ENCODE data around the gene DRG1.

DNA sequence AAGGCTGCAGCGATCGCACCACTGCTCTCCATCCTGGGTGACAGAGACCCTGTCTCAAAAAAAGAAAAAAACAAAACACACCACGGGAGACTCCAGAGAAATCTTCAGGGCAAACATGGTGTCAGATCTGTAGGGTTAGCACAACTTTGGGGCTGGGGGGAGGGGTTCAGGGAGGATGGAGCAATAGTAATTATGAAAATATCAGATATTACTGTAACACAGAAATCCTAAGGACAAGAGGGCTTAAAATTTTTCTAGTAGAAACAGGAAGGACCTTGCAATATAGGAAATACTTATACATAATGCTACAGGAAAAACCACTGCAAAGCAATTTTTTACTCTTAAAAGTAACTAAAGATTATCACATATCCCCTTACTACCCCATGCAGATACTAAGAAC, 76.4 kb downstream of the DRG1 start:
- TF ChIP-seq CREB1 (CRISPR knock-in tag; IDR thresholded peaks at IDR 0.05; ENCODE audit: low read depth) (no peak), EZH2 (IDR thresholded peaks at IDR 0.05; ENCODE audit: low read depth, unreplicated experiment) (no peak)
- TF ChIP-seq, protein P1, sequence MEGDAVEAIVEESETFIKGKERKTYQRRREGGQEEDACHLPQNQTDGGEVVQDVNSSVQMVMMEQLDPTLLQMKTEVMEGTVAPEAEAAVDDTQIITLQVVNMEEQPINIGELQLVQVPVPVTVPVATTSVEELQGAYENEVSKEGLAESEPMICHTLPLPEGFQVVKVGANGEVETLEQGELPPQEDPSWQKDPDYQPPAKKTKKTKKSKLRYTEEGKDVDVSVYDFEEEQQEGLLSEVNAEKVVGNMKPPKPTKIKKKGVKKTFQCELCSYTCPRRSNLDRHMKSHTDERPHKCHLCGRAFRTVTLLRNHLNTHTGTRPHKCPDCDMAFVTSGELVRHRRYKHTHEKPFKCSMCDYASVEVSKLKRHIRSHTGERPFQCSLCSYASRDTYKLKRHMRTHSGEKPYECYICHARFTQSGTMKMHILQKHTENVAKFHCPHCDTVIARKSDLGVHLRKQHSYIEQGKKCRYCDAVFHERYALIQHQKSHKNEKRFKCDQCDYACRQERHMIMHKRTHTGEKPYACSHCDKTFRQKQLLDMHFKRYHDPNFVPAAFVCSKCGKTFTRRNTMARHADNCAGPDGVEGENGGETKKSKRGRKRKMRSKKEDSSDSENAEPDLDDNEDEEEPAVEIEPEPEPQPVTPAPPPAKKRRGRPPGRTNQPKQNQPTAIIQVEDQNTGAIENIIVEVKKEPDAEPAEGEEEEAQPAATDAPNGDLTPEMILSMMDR (conservative IDR thresholded peaks at IDR 0.05; ENCODE audit: low read depth in 2 of 2), result no peak

Measured in GM23338 (cell line).